HL-60 (cell line): ENCODE results near the gene SULT1B1.

Source experiments
- CTCF ChIP-seq: IDR thresholded peaks from one replicate; pipeline ENCODE4 v1.5.1; 2011; ENCODE audit warnings: low read length, control low read depth, inconsistent platforms; ENCODE audit not compliant: insufficient read depth
- POLR2AphosphoS5 ChIP-seq: IDR thresholded peaks from 2 replicates; pipeline ENCODE4 v1.6.1; 2012; ENCODE audit warnings: low read depth

GRCh38 chr4:69763233-69763632 lies 2.8 kb upstream of the SULT1B1 start:
- TF ChIP-seq CTCF (no peak), POLR2AphosphoS5 (no peak)
